AG09309 (cell line): Measurements from ENCODE around the gene NSUN7.

Source experiments
- DNase-seq: peaks from one replicate; pipeline ENCODE4 v3.0.0-alpha.2; 2010; ENCODE audit warnings: low read depth
- H3K4me3 ChIP-seq: 2 replicates; pipeline ENCODE4 v1.5.1; 2011; ENCODE audit warnings: mild to moderate bottlenecking, low read depth, low read length, moderate library complexity; ENCODE audit not compliant: control insufficient read depth
- CTCF ChIP-seq: IDR thresholded peaks from 2 replicates; pipeline ENCODE4 v1.5.1; 2011; ENCODE audit warnings: mild to moderate bottlenecking, low read depth, low read length, inconsistent platforms; ENCODE audit not compliant: insufficient read depth, control insufficient read depth; ENCODE audit errors: missing control alignments

The NSUN7 gene

DNA sequence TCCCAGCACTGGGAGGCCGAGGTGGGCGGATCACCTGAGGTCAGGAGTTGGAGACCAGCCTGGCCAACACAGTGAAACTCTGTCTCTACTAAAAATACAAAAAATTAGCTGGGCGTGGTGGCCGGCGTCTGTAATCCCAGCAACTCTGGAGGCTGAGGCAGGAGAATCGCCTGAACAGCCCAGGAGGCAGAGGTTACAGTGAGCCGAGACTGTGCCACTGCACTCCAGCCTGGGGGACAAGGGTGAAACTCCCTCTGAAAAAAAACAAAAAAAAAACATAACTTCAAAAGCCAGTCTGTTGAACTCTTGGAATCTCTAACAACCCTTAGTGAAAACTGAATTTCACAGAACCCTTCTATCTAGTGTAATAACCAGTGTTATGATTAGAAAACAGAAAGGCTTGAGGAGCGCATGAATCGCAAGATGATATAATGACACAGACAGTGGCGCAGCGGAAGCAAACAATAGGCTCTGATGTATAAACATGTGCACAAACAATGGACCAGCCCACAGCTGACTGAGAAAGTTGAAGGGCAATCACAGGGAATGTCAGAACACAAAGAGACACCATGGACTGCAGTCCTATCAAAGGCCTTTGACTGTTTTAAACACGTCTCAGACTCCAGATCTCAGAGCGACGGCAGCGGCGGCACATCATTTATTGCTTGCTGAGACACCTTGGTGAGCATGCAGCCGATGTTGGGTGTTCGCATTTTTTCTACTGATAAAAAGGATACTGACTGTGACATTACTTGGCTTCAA lies 81.6 kb downstream of the NSUN7 start:
- TF ChIP-seq CTCF = no peak
- DNase-seq = no peak
- no peak overlapping the region for H3K4me3 ChIP-seq

- H3K4me3 ChIP-seq = no peak overlapping the region
- no peak for TF ChIP-seq CTCF
- no peak for DNase-seq
These were observed 82.4 kb downstream of the NSUN7 start for GRCh38 chr4:40832175-40832574.

DNA sequence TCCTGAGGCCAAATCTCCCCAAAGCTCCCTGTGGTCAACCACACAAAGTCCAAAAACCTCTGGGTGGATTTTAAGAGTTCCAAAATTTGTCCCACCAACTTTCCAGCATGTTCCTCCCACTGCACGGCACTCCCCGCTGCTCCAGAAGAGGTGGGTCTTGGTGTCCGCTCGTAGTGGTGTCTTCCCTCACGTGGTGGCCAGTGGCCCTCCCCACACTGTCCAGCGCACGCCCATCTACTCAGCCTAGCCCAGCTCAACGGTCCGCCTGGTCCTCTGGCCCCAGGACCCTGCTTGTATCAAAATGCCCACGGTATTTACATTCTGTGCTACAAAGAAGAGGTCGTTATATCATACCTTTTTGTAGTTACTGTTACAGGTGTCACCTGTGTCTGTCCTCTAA lies 83.5 kb downstream of the NSUN7 start:
- no peak for TF ChIP-seq CTCF
- DNase-seq = no peak
- H3K4me3 ChIP-seq = no peak overlapping the region

- TF ChIP-seq CTCF = no peak
- no peak for DNase-seq
- no peak overlapping the region for H3K4me3 ChIP-seq
These were observed 87.5 kb downstream of the NSUN7 start for GRCh38 chr4:40837094-40837870.

GRCh38 chr4:40838742-40839141 lies 89.0 kb downstream of the NSUN7 start:
- DNase-seq = no peak
- H3K4me3 ChIP-seq = no peak overlapping the region
- no peak for TF ChIP-seq CTCF

- no peak for DNase-seq
These were observed 90.7 kb downstream of the NSUN7 start for GRCh38 chr4:40840255-40840984.

More at GRCh38 chr4:40840255-40840984, 90.7 kb downstream of the NSUN7 start:
- H3K4me3 ChIP-seq = no peak overlapping the region
- no peak for TF ChIP-seq CTCF
